Stimulated activated CD8-positive, alpha-beta memory T cell treated with anti-CD3 and anti-CD28 coated beads, Interleukin-4, amount 100 ng/mL, for 48 hours (primary cell): ENCODE measurements around the gene CCDC8.
"Not testable (repeated sequence)": the region's sequence is repeated elsewhere in the genome, so short reads cannot be mapped to it uniquely, and the experiment has no call there.

ENCODE experiments used
- DNase-seq: peaks from one replicate; pipeline ENCODE4 v3.0.0-alpha.2; 2020

Gene CCDC8

GRCh38 chr19:46397801-46398479, 15.4 kb downstream of the CCDC8 start:
- DNase-seq, result not testable (repeated sequence)

DNA sequence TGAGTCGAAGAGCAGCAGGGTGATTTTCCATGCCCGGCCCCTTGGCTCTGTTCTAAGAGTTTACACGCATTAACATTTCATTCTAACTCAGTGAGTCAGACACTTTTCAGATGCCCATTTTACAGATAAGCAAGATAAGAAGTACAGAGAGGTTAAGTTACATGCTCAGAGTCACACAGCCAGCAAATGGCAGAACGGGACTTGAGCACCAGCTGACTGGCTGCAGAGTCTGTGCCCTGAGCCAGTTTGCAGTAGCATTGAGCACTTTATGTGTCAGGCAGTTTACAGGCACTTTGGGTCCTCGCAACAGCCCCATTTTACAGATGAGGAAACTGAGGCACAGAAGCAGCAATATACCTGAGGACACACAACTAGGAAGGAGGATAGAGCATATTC, 19.0 kb downstream of the CCDC8 start:
- no peak for DNase-seq

DNA sequence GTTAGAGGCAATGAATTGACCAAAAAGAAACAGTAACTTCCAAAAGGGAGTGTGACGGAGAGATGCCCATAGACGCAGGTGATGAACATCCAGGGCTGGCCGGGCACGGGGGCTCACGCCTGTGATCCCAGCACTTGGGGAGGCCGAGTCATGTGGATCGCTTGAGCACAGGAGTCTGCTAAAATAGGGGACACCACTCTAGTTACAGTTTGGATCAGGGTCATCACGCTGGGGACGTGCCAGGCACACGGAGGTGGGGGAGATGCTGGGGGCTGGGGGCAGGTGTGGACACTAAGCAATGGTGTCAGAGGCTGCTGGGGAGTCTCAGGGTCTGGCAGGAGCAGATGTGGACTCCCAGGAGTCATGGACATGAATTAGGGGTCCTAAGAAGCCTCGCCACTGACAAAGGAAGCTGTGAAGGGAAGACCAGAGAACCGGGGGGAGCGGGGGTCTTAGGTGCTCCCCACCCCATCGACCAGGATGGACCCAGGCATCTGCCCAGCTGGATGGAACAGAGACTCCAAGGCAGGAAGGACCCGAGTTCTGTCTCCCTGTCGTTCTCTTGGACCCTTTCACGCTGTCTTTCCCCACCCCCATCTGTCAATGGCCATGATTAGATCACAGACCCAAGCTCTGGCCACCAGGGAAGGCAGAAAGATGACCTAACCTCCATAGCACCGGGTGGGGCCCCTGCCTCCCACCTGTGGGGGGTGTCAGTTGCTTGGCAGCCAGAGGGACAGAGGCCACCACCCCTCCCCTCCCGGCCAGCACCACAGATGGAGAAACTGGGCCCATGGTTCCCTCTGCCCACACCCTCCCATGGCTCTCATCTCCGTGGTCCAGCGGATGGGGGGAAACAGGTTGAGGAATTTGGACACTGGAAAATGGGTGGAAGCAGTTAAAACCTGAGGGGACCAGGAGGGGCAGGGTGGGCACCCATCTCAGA, 19.6 kb downstream of the CCDC8 start:
- no peak for DNase-seq

- no peak for DNase-seq
These were observed 20.5 kb downstream of the CCDC8 start for GRCh38 chr19:46392837-46393236.

- DNase-seq, result no peak
These were observed 21.0 kb downstream of the CCDC8 start for GRCh38 chr19:46392252-46392801.

DNA sequence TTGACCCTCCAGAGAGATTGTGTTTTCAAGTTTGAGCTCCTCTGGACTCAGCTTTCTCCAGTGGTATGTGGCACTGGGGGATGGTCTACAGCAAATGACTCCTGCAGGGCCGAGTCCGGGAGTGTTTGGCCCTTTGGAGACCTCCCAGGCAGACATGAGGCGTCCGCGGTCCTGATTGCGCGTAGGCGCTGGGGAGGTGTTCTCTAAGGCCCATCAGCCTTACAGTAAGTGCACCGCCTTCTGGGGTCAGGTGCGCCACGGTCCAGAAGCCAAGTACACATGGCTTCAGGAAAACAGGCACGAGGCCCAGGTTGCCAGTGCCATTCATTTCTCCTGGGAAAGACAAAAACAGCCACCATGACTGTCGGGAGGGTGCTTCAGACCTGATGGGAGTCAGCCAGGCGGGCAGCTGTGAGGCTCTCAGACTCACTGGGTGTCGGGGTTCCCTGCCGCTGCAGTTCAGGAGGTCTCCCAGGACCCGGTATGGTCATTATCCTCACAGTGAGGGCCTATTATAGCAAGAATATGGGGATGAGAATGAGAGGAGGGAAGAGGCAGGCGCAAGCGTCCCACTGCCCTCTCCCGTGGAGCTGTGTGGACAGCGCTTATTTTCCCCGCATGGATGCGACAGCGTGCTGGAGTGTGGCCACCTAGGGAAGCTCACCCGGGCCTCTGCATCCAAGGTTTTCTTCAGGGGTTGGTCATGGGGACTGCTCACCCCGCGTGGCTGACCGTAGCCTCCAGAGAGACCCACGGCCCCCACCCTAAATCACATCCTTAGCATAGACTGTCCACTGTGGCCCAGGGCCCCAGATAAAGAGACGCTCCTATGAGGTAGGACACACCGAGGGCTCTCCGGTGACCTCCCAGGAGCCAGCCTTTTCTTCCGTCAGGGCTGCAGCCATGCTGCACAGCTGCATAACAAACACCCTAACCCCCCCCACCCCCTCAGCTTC, 21.8 kb downstream of the CCDC8 start:
- DNase-seq, result no peak

GRCh38 chr19:46390866-46391265, 22.5 kb downstream of the CCDC8 start:
- DNase-seq, result no peak

DNA sequence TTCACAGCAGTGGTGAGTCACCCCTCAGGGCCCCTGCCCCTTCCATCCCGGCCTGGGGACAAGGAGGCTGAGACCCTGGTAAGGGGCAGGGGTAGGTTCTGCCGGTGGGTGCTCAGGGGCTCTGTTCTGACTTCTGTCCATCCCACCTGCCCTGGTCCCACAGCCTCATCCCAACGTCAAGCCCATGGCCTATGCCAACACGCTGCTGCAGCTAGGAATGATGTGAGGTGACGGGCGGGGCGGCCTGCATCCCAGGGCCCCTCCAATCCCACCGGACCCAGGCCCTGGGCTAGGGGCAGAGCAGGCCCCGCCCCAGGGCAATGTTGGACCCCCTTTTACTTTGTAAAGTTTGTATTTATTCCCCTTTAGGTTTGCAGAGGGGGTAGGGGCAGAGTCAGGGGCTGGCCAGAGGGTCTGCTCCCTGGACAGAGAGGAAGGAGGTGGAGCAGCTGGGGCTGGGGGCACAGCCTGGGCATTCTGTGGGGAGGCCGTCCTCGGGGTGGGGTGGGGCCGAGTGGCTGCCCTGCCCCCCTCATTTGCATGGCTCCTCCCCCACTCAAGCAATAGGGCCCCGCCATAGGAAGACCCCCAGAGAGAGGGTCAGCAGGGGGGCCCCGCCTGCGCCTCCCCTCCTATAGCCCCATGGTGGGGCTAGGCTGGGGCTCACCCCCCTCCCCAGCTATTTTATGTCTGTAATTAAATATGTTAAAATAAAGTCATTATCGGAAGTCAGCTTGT, 23.1 kb downstream of the CCDC8 start:
- DNase-seq, result no peak

GRCh38 chr19:46388311-46389095, 24.9 kb downstream of the CCDC8 start:
- DNase-seq, result no peak

GRCh38 chr19:46387713-46388130, 25.6 kb downstream of the CCDC8 start:
- DNase-seq, result no peak

DNA sequence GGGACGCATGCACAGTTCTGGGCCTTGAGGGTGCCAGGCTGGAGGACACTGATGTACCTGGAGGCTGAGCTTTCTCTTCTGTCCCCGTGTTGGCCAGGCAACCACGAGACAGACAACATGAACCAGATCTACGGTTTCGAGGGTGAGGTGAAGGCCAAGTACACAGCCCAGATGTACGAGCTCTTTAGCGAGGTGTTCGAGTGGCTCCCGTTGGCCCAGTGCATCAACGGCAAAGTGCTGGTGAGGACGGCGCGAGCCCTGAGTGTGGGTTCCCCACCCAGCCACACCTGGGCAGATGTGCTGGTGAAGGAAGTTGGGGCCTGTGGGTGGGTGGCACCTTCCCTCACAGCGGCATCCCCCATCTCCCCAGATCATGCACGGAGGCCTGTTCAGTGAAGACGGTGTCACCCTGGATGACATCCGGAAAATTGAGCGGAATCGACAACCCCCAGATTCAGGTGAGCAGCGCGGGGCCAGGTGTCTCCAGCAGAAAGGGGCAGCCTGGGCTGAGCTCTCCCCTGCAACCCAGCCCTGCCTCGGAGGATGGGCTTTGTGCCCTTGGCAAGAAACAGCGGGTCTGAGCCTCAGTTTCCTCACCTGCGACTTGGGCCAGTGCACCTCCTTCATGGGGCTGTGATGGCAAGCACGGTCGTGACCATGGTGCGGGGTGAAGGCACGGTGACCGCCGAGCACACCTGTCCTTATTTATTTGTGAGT, 26.2 kb downstream of the CCDC8 start:
- no peak for DNase-seq

DNA sequence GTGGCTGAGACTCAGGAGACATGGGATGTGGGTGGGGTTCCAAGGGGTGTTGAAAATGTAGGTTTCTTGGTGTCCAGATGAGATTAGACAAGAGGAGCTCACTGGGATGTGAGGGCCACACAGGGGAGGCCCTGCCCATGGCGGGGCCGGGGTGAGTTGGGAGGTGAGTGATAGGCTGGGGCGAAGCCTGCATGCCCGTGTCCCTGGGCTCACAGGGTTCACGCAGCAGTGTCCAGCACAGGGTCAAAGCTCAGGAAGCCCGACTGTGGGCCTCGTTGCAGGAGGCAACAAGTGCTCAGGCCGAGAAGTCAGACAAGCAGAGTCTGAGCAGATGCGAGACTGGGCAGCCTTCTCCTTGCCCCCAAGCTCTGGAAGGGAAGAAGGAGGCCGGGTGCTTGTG, 27.2 kb downstream of the CCDC8 start:
- DNase-seq, result no peak

DNA sequence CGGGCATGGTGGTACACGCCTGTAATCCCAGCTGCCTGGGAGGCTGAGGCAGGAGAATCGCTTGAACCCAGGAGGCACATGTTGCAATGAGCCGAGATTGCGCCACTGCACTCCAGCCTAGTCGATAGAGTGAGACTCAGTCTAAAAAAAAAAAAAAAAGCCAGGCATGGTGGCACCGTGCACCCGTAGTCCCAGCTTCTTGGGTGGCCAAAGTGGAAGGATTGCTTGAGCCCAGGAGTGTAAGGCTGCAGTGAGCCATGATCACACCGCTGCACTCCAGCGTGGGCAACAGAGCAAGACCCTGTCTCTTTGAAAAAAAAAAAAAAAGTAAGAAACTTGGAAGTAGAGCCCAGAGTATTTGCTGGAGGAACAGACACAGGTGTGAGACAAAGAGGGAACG, 27.7 kb downstream of the CCDC8 start:
- DNase-seq, result no peak

DNA sequence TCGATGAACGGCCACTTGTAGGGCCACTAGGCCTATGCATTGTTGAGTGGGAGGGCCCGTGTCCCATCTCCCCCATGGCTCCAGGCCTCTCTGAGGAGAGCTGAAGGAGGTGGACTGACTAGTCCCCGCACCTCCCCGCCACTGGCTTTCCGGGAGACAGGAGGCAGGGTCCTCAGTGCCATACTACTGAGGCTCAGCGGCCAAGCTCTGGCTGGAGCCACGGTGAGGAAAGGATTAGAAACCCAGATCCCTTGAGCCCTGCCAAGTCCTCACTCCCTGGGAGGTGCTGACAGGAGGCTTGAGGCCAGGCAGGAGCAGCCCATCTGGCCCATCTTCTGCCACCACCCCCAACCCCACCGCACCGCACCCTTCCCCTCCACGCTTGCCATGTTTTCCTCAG, 29.0 kb downstream of the CCDC8 start:
- DNase-seq, result no peak

- no peak for DNase-seq
These were observed 29.5 kb downstream of the CCDC8 start for GRCh38 chr19:46383846-46384245.

- no peak for DNase-seq
These were observed 30.1 kb downstream of the CCDC8 start for GRCh38 chr19:46383171-46383815.

DNA sequence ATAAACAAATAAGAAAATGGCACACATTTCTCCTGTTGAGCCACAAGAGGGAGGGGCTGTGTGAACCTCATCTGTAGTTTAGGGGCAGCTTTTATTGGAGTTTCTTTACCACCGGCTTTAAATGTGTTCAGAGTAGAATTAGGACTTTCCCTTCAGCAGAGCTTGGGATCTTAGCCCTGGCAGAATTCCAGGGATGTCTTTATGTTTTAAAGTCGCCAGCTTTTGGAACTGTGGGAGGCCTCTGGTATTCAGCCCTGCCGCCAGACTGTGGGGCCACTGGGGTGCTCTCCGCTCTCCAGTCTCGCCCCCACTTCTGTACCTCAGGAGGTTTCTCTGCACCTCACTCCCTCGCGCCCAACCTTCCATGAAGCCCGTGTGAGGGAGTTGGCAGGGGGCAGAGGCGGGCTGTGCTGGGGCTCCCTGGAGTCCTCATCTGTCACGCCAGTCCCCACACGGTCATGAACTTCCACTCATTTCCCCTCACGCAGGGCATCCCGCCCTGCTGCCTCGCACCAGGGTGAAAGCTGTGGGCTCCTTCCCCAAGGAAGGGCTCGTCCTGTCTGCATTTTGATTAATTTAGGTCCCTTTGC, 31.5 kb downstream of the CCDC8 start:
- DNase-seq, result no peak

DNA sequence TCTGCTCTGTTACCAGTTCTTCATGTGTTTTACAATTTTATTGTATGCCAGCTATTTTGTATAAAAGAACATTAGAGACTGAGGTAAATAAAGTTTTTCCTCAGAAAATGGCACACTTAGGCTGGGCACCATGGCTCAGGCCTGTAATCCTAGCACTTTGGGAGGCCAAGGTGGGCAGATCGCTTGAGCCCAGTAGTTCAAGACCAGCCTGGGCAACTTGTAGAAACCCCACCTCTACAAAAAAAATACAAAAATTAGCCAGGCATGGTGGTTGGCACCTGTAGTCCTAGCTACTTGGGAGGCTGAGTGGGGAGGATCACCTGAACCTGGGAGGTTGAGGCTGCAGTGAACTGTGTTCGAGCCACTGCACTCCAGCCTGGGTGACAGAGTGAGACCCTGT, 32.0 kb downstream of the CCDC8 start:
- no peak for DNase-seq

DNA sequence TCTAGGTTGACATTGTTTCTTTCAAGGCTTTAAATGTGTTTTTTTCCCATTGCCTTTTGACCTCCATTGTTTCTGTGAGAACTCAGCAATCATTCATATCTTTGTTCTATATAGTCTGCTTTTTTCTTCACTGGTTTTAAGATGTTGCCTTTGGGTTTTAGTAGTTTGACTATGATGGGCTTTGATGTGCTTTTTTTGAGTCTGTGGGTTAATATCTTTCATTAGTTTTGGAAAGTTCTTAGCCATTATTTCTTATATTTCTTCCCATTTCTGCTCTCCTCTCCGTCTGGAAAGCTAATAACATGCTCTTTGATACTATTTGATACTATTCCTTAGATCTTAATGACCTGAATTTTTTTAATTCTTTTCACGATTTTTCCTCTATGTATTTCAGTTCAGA, 32.7 kb downstream of the CCDC8 start:
- DNase-seq, result no peak

DNA sequence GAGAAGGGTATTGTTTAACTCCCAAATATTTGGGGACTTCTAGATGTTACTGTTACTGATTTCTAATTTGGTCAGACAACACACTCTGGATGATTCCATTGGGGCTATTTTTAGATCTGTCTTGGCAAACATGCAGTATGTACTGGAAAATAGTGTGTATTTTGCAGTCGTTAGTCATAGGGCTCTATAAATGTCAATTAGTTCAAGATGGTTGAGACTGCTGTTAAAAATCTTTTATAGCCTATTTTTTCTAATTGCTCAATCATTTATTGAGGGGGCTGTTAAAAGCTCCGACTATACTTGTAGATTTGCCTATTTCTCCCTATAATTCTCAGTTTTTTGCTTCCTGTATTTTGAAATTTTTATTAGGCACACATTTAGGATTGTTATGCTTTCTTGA, 35.1 kb downstream of the CCDC8 start:
- no peak for DNase-seq
